NT2/D1 (cell line): Measurements from ENCODE around the gene RTCA.

Experiments
- SUZ12 ChIP-seq: IDR thresholded peaks from 2 replicates; pipeline ENCODE4 v1.6.1; 2011; ENCODE audit not compliant: insufficient read length, insufficient read depth; ENCODE audit errors: extremely low read depth
- YY1 ChIP-seq: IDR thresholded peaks from 2 replicates; pipeline ENCODE4 v1.6.1; 2011; ENCODE audit not compliant: insufficient read length, insufficient read depth
- ZNF274 ChIP-seq: IDR thresholded peaks from 2 replicates; pipeline ENCODE4 v1.6.1; 2011; ENCODE audit warnings: mild to moderate bottlenecking, low read depth, low read length

GRCh38 chr1:100230765-100231164, 35.3 kb upstream of the RTCA start:
- no peak for TF ChIP-seq YY1
- no peak for TF ChIP-seq SUZ12
- TF ChIP-seq ZNF274: no peak
